AG10803 (cell line): Measurements from ENCODE around the gene FCN1.

Experiments used
- DNase-seq: peaks from one replicate; pipeline ENCODE4 v3.0.0; 2010; ENCODE audit warnings: low read depth
- H3K4me3 ChIP-seq: 2 replicates; pipeline ENCODE4 v1.5.1; 2011; ENCODE audit warnings: mild to moderate bottlenecking, low read length, control low read depth
- CTCF ChIP-seq: conservative IDR thresholded peaks from 2 replicates; pipeline ENCODE4 v1.5.1; 2011; ENCODE audit warnings: mild to moderate bottlenecking, low read length, control low read depth, inconsistent platforms

The FCN1 gene

GRCh38 chr9:134880484-134881312 is 37.0 kb downstream of the FCN1 start, which contains the start of gene FCN2:
TSS of gene FCN2 (plus strand) at chr9:134880810. CDS start at chr9:134880822, 12 bp downstream.
- no peak within 1 kb of the TSS for H3K4me3 ChIP-seq
- TF ChIP-seq CTCF, result no peak
- no peak for DNase-seq

GRCh38 chr9:134879664-134880483 is 37.8 kb downstream of the FCN1 start:
- DNase-seq, result no peak
- no peak overlapping the region for H3K4me3 ChIP-seq
- TF ChIP-seq CTCF, result no peak

- H3K4me3 ChIP-seq, result no peak overlapping the region
- DNase-seq, result no peak
- no peak for TF ChIP-seq CTCF
Measured at GRCh38 chr9:134877541-134877940, 40.2 kb downstream of the FCN1 start.

GRCh38 chr9:134875371-134875770 is 42.3 kb downstream of the FCN1 start:
- no peak overlapping the region for H3K4me3 ChIP-seq
- TF ChIP-seq CTCF, result no peak
- no peak for DNase-seq

GRCh38 chr9:134872482-134873231 is 45.1 kb downstream of the FCN1 start:
- H3K4me3 ChIP-seq, result no peak overlapping the region
- no peak for TF ChIP-seq CTCF

GRCh38 chr9:134871697-134872340 is 45.9 kb downstream of the FCN1 start:
- TF ChIP-seq CTCF, result no peak
- no peak overlapping the region for H3K4me3 ChIP-seq
- no peak for DNase-seq

More at GRCh38 chr9:134872482-134873231, 45.1 kb downstream of the FCN1 start:
- DNase-seq, result no peak
